GM13976 (cell line): ENCODE measurements around the gene RGS21.
"Not testable (repeated sequence)": the region's sequence is repeated elsewhere in the genome, so short reads cannot be mapped to it uniquely, and the experiment has no call there.

ENCODE experiments used
- DNase-seq: peaks from one replicate; pipeline ENCODE4 v3.0.0; 2012; ENCODE audit warnings: low spot score
- CTCF ChIP-seq: IDR thresholded peaks from 2 replicates; pipeline ENCODE4 v1.5.1; 2012; ENCODE audit warnings: borderline replicate concordance, mild to moderate bottlenecking; ENCODE audit not compliant: insufficient read depth; ENCODE audit errors: extremely low read depth, missing control alignments, control extremely low read depth
- in situ Hi-C: fragments of 300-500 bp; cut with MboI; formaldehyde crosslinking; loops from one replicate; pipeline ENCODE4 v1.12.0; 2022; ENCODE audit warnings: low sequenced_read_pairs, mixed read lengths, inconsistent platforms; ENCODE audit not compliant: unreplicated experiment

Gene RGS21

GRCh38 chr1:192284927-192285326 lies 31.9 kb upstream of the RGS21 start:
- DNase-seq = no peak
- TF ChIP-seq CTCF = no peak
- in situ Hi-C loops = no loop called here

GRCh38 chr1:192303029-192303428 lies 13.8 kb upstream of the RGS21 start:
- in situ Hi-C loops = no loop called here
- DNase-seq = no peak
- no peak for TF ChIP-seq CTCF

DNA sequence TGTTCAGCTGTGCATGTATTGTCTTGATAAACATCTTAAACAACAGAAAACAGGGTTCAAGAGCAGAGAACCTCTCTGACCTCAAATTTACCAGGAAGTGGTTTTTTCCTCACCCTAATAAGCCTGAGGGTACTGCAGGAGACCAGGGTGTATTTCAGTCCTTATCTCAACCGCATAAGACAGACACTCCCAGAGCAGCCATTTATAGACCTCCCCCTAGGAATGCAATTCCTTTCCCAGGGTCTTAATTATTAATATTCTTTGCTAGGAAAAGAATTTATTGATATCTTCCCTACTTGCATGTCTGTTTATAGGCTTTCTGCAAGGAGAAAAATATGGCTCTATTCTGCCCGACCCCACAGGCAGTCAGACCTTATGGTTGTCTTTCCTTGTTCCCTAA lies 8.5 kb upstream of the RGS21 start:
- in situ Hi-C loops, DNase-seq: not testable (repeated sequence)

DNA sequence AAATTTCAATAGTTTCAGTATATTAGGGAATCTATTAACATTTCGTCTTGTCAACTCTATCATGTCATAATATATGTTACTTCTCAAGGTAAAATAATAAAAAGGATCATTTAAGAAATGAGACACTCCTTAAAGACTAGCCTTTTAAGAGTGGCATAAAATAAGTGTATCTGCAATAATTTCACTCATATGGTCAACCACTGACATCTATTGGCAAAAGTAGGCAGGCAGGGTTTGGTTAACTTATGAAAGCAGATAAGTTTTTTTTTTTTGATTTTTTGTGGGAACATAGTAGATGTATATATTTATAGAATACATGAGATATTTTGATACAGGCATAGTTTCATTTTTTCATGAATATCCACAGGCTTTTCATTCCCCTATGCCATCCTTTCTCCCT lies 5.5 kb upstream of the RGS21 start:
- no peak for TF ChIP-seq CTCF
- in situ Hi-C loops = no loop called here
- DNase-seq = no peak

DNA sequence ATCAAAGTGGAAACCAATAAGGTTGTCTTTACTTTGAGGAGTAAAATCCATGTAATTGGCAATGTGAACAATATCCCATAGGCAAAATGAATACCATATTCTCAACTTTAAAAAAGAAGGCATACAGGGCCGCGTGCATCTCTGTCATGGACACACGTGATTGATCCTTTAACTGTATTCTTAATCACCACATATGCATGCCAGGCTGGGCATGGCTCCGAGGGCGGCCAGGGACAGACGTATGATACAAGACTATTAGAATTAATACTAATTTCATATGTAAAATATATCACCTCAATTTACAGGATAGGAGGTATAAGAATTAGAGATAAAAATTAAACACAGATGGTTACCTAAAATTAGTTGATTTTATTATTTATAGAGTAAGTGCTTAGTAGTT lies 11.2 kb downstream of the RGS21 start:
- no peak for TF ChIP-seq CTCF
- in situ Hi-C loops = no loop called here
- no peak for DNase-seq

DNA sequence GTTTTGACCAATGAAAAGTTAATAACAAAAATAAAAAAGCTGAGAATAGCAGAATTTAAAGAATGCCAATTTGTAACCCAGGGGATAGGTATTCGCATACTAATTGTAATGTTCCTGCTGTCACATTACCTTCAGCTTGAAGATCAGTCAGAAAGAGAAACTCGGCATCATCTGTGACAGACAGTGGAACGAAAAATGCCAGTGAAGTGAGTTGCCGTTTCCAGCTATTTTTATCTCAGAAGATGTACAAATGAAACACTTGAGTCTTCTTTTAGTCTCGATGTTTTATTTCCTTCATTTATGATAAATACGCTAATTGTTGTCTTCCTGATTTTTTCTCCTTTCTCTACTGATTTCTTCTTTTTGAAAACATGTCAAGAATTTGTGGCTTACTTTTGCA lies 26.1 kb downstream of the RGS21 start:
- in situ Hi-C loops = no loop called here
- TF ChIP-seq CTCF = no peak
- DNase-seq = no peak

- in situ Hi-C loops = no loop called here
- no peak for TF ChIP-seq CTCF
- DNase-seq = no peak
Observed at GRCh38 chr1:192343344-192343743, 26.6 kb downstream of the RGS21 start.
